CD4-positive, alpha-beta T cell (primary cell): ENCODE data around the gene TBCD. TPM values are rescaled to one million over a fixed set of nuclear protein-coding genes. Genes with fewer than 3 reads are reported as not detected.

Experiments
- ATAC-seq: fragments of 200-7000 bp; cut with Tn5 transposase; one replicate; pipeline ENCODE4 v1.10.0; 2022; ENCODE audit warnings: mild to moderate bottlenecking; ENCODE audit not compliant: poor library complexity
- CTCF ChIA-PET: fragments of 350-600 bp; sonication (Branson Sonifier 250); formaldehyde crosslinking; loops from one replicate; lab custom pipeline; 2021; ENCODE audit warnings: antibody characterized with exemption, inconsistent platforms; lab: Charles Lee
- POLR2A ChIA-PET: fragments of 350-600 bp; sonication (Branson Sonifier 250); formaldehyde crosslinking; loops from one replicate; lab custom pipeline; 2021; ENCODE audit warnings: antibody characterized with exemption, inconsistent platforms; lab: Charles Lee
- DNase-seq, 14 experiments: peaks; one replicate each; pipeline ENCODE4 v3.0.0-alpha.2; 2013 to 2020; ENCODE audit warnings: mixed read lengths in 2 of 14
- H3K27ac ChIP-seq, 2 donors: one replicate each; pipeline versions ENCODE4 v1.5.1 to v1.7.0; 2013; ENCODE audit warnings: low read length in 2 of 2, low read depth in 1 of 2, mild to moderate bottlenecking in 1 of 2
- H3K27me3 ChIP-seq, 2 experiments: 1 replicate in 1 of 2; 2 replicates in 1 of 2; pipeline versions ENCODE4 v1.6.1 to v1.7.0; 2013; ENCODE audit warnings: low read length in 2 of 2, control low read depth in 1 of 2, mild to moderate bottlenecking in 1 of 2, moderate library complexity in 1 of 2; ENCODE audit not compliant: insufficient read depth in 2 of 2, control insufficient read depth in 1 of 2
- H3K36me3 ChIP-seq: one replicate; pipeline ENCODE4 v1.6.1; 2013; ENCODE audit warnings: low read length, control low read depth; ENCODE audit not compliant: insufficient read depth
- H3K4me1 ChIP-seq: one replicate; pipeline ENCODE4 v1.6.1; 2013; ENCODE audit warnings: low read length, control low read depth; ENCODE audit not compliant: insufficient read depth
- H3K4me3 ChIP-seq: one replicate; pipeline ENCODE4 v1.5.1; 2013; ENCODE audit warnings: mild to moderate bottlenecking, low read length, moderate library complexity
- H3K9me3 ChIP-seq, 2 experiments: 1 replicate in 1 of 2; 2 replicates in 1 of 2; pipeline versions ENCODE4 v1.6.1 to v1.7.0; 2013; ENCODE audit warnings: low read length in 2 of 2, mild to moderate bottlenecking in 2 of 2, control low read depth in 1 of 2, moderate library complexity in 1 of 2; ENCODE audit not compliant: control insufficient read depth in 1 of 2, insufficient read depth in 1 of 2
- H3K27ac Mint-ChIP-seq: one replicate; pipeline ENCODE4 v1.8.0; 2020; ENCODE audit warnings: mixed read lengths
- H3K27me3 Mint-ChIP-seq: one replicate; pipeline ENCODE4 v1.8.0; 2021; ENCODE audit warnings: mixed read lengths
- H3K36me3 Mint-ChIP-seq: one replicate; pipeline ENCODE4 v1.8.0; 2021; ENCODE audit warnings: low read depth, mixed read lengths
- H3K4me1 Mint-ChIP-seq: one replicate; pipeline ENCODE4 v1.8.0; 2021; ENCODE audit warnings: low read depth, mixed read lengths
- H3K4me3 Mint-ChIP-seq: one replicate; pipeline ENCODE4 v1.8.0; 2020; ENCODE audit warnings: mild to moderate bottlenecking, mixed read lengths
- H3K9me3 Mint-ChIP-seq: one replicate; pipeline ENCODE4 v1.8.0; 2020; ENCODE audit warnings: mixed read lengths
- CTCF ChIP-seq: fragments of 200-600 bp; IDR thresholded peaks from one replicate; pipeline ENCODE4 v1.8.0; 2022; ENCODE audit warnings: antibody characterized with exemption, mild to moderate bottlenecking
- intact Hi-C, 2 experiments: fragments of 100-400 bp; cut with DNase I in 1 of 2; cut with micrococcal nuclease in 1 of 2; formaldehyde crosslinking; loops; one replicate each; pipeline versions ENCODE4 v1.15.1 to v1.9.0; 2023 to 2025; cut with DNase I, micrococcal nuclease
- total RNA-seq, 174 experiments: library from RNA in 2 of 174; stranded (reverse) in 2 of 174; gene quantifications; one replicate each; pipeline ENCODE4 v1.2.3 and lab custom pipeline; 2021 to 2026

The TBCD gene
- total RNA-seq, 2 experiments from 2014 or later, result 74.6 to 80.3 TPM

GRCh38 chr17:82917699-82918345, 166.0 kb downstream of the TBCD start:
- TF ChIP-seq CTCF, result peak; percentile 31
- DNase-seq (peak in 11 of 14 experiments; percentile 6 to 62 (median 34)), ATAC-seq (no peak)
- Mint-ChIP-seq H3K27me3 (no peaks in the 10 kb centered on the region), H3K9me3 (no peaks in the 10 kb centered on the region), H3K4me3 (no peak overlapping the region), H3K4me1 (no peaks in the 10 kb centered on the region), H3K36me3 (peaks cover 49% of the 10 kb centered on the region), H3K27ac (no peak overlapping the region)
- ChIA-PET CTCF (interaction anchor here (0.7 to 1.1 kb wide), 3 partner anchors 25 to 136 kb away, joined by 3 read pairs; no protein-coding TSS in a partner anchor), POLR2A (interaction anchor here (1.5 kb wide), 1 partner anchor 54 kb away, joined by 4 read pairs; no protein-coding TSS in a partner anchor)
- Histone ChIP-seq H3K9me3 (no peaks in the 10 kb centered on the region), H3K36me3 (peaks cover 38% of the 10 kb centered on the region), H3K4me1 (no peaks in the 10 kb centered on the region), H3K27me3 (no peaks in the 10 kb centered on the region), H3K27ac (no peak overlapping the region), H3K4me3 (no peak overlapping the region)
- intact Hi-C loops, result loop anchor here (1.0 to 10.0 kb wide), 3 partner anchors 136 to 243 kb away; no protein-coding TSS in a partner anchor

- ChIA-PET POLR2A (interaction anchor here (1.5 kb wide), 1 partner anchor 54 kb away, joined by 4 read pairs; no protein-coding TSS in a partner anchor), CTCF (interaction anchor here (1.1 kb wide), 1 partner anchor 26 kb away, joined by 3 read pairs; no protein-coding TSS in a partner anchor)
- peaks cover 53% of the 10 kb centered on the region for H3K36me3 Mint-ChIP-seq
- H3K27me3 Mint-ChIP-seq, result no peaks in the 10 kb centered on the region
- Histone ChIP-seq H3K9me3 (no peaks in the 10 kb centered on the region), H3K4me1 (no peaks in the 10 kb centered on the region), H3K27me3 (no peaks in the 10 kb centered on the region), H3K4me3 (no peak overlapping the region), H3K27ac (no peak overlapping the region), H3K36me3 (peaks cover 42% of the 10 kb centered on the region)
- intact Hi-C loops, result loop anchor here in 1 of 2 experiments (1.0 to 10.0 kb wide), 2 partner anchors 137 to 244 kb away; no protein-coding TSS in a partner anchor
- no peak overlapping the region for H3K4me3 Mint-ChIP-seq
- no peaks in the 10 kb centered on the region for H3K9me3 Mint-ChIP-seq
- TF ChIP-seq CTCF, result no peak
- no peaks in the 10 kb centered on the region for H3K4me1 Mint-ChIP-seq
- H3K27ac Mint-ChIP-seq, result no peak overlapping the region
- DNase-seq (no peak), ATAC-seq (no peak)
Observed at GRCh38 chr17:82918508-82918907, 166.6 kb downstream of the TBCD start.

GRCh38 chr17:82920150-82920549, 168.3 kb downstream of the TBCD start:
- H3K27me3 ChIP-seq, result no peaks in the 10 kb centered on the region
- Mint-ChIP-seq H3K36me3 (peaks cover 47% of the 10 kb centered on the region), H3K9me3 (no peaks in the 10 kb centered on the region), H3K27me3 (no peaks in the 10 kb centered on the region), H3K27ac (no peak overlapping the region), H3K4me3 (no peak overlapping the region), H3K4me1 (no peaks in the 10 kb centered on the region)
- ATAC-seq (no peak), DNase-seq (no peak)
- POLR2A ChIA-PET, result no interaction called here
- no peaks in the 10 kb centered on the region for H3K9me3 ChIP-seq
- no peak for TF ChIP-seq CTCF
- no peak overlapping the region for H3K27ac ChIP-seq
- no peak overlapping the region for H3K4me3 ChIP-seq
- intact Hi-C loops, result no loop called here
- H3K36me3 ChIP-seq, result peaks cover 44% of the 10 kb centered on the region
- H3K4me1 ChIP-seq, result no peaks in the 10 kb centered on the region
- CTCF ChIA-PET, result no interaction called here
